NCI-H2029 (cell line): ENCODE data around the gene USP6NL.

Experiments
- DNase-seq: peaks from one replicate; lab custom pipeline; 2025; lab: John Stamatoyannopoulos, UW

The USP6NL gene

DNA sequence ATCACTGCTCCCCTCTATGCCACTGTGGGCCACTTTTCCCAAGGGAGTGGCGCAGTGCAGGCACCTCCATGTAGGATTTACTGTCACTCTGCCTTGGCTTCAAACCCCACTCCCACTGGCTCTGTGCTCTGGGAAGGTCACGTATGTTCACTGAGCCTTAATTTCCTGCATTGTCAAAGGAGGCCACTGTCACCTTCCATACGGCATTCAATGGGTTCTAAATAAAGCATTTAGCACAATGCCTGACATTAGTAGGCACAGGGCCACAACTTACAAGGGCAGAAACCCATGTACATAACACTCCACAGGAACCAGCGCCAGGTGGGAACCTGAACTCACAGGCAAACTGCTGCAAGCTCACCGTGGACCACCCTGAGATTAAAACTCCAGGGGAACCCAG, 196.4 kb downstream of the USP6NL start:
- DNase-seq: no peak

DNA sequence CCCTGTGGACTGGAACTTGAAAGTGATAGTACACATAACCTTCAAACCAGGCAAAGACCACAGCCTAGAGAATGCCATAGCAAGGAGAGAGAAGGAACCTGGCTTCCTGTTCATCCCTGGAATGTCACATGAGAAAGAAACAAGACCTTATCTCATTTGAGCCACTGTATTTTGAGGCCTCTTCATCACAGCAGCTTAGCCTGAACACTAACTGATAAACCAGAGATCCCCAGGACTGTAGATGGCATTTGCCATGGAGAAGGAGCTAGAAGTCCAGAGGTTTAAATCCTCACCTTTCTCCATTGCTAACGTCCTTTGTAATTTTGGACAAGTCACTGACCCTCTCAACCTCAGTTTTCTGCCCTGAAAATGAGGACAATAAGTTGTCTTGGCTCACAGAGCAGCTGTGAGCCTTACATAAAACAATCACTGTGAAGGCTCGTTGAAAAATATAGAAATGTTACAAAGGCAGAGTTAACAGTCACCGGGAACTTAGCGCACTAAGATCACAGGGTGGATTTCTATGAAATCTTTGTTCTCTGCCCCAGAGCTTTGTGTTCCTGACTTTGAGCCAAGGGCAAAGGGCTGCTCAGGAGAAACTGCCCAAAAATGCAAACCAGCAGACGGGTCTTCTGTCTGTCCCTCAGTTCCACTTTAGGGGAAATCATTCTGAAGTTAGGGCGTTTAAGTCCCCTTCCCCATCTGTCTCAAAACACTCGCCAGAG, 197.0 kb downstream of the USP6NL start:
- DNase-seq: no peak

DNA sequence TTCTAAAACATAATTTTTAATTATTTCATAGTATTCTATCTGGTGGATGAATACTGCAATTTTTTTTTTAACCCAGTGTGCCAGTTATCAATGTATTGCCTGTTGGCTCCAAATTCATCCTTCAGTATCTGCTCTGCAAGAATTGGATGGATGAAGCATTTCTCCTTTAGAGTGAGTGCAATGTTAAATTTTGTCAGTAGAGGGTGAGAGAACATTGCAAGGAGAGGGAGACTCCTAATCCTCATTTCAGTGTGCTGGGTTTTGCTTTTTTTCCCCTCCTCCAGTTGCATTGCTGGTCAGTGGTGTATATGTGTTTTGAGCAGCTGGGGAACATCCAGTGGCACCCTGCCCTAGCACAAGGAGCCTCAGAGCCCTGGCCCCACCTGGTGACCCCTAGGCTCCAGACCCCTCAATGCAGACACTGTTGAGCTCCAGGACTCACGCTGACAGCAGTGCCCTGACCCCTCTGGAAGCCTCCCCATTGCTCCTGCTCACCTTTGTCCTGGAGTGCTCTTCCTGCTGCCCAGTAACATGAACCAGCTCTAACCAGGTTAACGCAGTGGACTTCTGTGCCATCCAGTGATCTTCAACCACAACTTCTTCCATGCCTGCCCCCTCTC, 199.4 kb downstream of the USP6NL start:
- no peak for DNase-seq

DNA sequence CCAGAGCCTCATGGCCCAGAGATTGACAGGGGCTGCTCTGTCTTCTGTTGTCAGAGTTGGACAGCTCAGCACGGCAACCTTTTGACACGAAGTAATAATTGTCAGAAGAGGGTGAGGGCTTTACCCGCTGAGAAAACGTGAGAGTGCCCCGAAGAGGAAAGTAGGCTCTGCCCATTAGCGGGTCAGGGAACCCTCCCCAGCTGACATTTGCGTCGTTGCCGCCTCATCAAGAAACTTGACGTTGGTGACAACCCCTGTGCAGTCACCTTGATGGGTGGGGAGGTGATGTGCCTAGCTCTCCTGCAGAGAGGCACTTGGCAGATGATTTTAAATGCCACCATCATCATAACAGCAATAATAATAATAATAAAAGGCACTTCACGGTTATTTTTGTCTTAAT, 202.1 kb downstream of the USP6NL start:
- no peak for DNase-seq

DNA sequence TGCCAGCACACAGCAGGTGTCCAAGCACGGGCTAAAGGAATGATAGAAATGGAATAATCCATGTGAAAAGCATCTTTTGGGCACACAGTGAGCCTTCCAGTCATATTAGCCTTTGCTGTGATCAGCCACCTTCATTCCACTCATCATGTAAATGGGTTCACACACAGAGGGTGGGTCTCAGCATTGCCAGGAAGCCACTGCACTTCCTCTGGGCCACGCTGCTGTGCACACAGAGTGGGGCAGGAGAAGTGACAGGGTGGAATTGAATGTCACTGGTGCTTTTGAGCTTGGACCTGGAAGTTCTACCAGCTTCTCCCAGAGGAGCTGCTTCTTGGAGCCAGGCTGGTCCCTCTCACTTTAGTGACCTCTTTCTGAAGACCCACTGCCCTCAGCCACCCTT, 203.5 kb downstream of the USP6NL start:
- no peak for DNase-seq

DNA sequence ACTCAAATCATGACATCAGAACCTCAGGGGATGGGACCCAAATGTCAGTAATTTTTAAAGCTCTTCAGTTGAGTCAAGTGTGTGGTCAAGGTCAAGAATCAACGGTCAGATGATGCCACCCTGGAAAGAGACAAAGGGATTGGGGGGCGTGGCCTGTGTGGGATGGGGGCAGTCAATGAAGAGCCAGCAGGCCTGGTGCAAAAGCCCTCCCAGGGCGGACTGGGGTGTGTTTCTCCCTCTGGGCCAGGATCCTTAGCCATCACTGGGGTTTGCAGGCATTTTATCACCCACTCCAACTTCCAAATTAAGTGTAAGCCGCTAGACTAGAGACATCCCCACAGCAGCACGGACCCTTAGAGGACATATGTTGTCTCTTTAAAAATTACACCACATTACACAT, 204.7 kb downstream of the USP6NL start:
- no peak for DNase-seq

DNA sequence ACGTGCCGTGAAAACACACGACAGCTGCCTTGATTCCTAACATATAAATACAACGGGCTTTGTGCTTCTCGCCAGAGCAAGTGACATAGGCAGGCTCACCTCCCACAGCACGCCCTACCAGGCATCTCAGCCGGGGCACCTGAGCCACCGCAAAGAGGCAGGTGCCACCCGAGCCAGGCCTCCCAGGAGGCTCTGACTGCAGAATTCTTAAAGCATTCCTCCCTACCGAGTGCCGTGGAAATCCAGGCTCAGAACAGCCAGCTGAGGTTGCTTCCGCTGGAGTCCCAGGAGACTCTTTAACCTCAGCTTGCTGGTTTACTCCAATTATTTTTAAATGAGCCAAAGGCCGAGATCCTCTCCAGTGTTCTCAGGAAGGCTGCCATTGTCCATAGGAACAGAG, 206.5 kb downstream of the USP6NL start:
- DNase-seq: no peak
